ENCODE measurements around the gene FEV.

FEV gene

DNA sequence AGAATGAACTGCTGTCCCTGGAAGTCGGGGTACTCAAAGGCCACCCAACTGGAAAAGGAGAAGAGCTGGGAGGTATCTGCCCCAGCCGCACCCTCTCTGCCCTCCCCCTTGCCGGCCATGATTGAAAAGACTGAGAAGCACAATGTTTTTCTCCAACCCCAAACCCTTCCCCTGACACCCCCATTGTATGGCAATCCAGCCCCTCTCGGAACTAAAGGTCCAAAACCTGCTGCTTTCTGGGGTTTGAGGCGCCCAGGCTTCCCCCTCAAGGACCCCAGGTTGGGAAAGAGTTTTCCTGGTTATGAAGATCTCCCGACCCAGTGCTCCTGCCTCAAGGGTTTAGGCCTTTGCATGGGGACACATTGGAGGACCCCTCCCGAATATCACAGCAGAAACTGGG lies 7.2 kb upstream of the FEV start:
- no peak for DNase-seq

DNA sequence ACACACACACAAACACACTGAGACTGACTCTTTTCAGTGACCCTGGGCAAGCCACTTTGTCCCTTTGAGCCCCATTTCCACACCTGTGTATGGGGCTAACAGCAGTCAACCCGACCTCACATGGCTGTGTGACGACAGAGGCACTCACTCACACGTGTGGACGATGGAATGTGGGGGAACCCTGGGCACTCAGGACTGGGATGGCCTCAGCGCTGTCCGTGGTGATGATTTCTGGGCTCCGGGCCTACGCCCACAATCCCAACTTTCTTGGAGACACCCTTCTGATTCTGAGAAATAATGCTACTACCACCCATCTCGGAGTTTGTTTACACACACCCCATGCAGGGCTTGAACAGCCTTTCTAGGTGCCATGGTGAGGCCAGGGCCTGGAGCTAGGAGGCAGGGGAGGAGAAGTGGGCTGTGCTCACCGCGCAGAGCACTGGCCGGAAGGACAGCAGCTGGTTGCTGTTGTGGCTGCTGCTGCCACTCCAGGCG lies 6.7 kb upstream of the FEV start:
- no peak for DNase-seq

DNA sequence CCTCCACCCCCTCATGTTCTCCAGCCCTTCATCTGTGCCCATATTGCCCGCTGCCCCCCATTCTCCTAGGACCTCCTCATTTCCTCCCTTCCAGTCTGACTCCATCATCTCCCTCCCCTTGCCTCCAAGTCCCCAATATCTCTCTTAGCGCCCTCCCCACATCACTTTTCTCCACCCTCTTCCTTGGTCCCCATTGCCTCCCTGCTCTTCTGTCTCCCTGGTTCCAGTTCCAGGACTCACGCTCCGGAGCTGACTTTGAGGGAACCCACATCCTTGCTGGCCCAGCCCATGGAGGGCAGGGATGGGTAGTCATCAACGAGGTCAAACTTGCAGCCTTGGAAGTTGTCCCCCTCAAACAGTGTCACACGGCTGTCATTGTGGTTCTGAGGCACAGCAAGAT lies 5.6 kb upstream of the FEV start:
- no peak for DNase-seq

DNA sequence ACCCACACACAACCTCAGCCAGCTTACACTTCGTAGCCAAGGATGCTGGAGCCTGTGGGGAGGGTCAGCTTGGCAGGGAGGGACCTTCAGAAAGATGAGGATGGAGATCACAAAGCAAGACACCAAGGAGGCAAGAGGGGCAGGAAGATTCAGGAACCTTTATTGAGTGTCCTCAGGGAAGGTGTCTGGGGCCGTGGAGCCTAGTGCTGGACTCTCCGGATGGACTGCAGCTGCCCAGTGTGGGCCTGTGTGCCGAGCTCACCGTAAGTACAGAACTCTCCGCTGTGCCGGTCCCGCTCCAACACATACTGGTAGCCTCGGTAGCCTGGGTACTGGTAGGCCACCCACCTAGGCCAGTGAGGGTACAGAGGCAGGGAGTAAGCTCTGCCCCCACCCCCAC lies 5.1 kb upstream of the FEV start:
- DNase-seq: no peak

DNA sequence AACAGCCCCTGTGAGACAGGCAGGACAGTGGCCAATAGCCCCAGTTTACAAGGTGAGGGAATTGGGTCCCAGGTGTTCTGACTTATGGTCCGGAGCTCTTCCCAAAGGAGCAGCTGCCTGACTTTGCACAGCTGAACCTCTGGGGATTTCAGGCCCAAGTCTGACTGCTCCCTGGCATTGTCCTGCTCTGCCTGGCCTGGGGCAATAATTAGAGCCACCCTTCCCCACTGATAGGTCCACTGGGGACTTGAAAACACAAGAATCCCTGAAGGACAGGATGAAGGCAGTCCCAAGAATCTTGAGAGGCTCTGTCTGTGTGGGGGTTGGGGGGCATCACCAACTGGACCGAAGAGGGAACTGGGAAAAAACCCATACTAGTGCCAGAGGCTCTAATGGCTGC lies 3.7 kb upstream of the FEV start:
- no peak for DNase-seq

DNA sequence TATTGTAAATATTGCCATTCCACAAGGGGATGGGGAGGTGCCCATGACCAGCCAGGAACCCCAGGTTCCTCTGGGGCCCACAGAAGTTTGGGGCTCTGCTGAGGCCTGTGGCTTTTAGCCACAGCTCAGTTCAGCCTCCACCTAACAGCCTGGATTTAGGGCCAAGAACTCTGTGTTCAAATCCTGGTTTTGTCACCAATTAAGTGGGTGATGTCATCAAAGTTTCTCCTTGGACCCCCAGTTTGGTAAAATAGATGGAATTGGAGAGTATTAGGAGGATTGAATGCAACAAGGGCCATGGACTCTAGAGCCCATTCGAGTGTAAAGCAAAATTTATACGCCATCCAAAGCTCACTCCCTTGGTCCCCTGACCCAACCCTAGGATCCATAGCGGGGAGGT lies 3.2 kb upstream of the FEV start:
- DNase-seq: no peak

DNA sequence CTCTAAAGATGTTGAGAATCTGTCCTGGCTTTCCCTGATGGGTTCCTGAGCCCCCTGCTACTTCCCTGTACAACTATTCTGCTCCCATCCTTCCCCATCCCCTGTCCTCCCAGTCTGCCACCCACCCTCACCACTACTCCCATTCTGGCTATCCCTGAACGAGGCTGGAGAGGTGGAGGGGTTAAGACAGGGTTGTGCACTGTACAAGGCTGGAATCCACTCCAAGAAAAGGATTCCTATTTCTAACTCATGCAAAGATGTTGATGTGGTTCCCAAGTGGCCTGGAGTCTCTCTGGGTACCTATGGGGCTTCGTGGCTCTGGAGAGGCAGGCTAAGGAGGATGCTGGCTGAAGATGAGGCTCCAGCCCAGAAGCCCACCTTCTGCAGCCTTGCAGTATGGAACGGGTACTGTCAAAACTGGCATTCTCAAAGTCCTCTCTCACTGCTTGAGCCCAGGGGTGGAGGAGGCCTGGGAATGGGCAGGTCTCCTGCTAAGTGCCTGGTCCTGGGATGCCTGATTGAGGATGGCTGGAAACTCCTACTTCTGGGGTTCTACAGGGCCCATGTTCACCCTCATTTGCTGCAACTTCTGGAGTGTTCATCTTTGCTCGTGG lies 1.3 kb upstream of the FEV start:
- DNase-seq: no peak

DNA sequence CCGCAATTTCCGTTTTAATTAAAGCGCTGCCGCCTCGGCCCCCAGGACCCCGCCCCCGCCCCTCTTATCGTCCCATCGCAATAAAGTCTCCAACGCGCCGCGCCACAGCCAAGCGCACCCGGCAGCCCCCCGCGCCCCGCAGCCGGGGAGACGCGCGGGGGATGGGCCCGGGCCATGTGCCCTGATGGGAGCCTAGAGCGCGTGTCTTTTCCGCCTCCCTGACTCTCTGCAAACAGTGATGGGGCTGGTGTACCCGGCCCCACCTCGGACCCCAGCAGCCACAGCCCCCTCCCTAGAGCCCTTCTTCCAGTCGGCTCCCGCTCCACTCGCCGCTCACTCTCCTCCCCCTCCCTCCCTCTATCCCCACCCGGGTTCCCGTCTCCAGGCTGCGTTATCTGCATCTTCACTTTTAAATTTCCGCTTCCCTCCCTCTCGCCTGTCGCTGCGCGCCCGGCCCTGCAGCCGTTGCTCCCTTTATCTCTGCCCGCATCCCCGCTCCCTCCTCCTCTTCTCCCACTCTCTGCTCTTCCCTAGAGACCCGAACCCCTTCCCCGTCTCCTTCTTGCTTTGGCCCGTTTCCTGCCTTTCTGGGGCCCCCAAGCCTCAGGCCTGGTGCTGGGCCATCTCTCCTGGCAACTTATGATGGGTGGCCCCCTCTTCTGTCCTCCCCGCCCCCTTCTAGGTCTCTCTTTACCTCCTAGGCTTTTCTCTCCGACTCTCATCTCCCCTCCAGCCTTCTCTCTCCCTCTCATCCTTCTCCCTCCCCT lies 524 bp upstream of the FEV start:
- DNase-seq: no peak

DNA sequence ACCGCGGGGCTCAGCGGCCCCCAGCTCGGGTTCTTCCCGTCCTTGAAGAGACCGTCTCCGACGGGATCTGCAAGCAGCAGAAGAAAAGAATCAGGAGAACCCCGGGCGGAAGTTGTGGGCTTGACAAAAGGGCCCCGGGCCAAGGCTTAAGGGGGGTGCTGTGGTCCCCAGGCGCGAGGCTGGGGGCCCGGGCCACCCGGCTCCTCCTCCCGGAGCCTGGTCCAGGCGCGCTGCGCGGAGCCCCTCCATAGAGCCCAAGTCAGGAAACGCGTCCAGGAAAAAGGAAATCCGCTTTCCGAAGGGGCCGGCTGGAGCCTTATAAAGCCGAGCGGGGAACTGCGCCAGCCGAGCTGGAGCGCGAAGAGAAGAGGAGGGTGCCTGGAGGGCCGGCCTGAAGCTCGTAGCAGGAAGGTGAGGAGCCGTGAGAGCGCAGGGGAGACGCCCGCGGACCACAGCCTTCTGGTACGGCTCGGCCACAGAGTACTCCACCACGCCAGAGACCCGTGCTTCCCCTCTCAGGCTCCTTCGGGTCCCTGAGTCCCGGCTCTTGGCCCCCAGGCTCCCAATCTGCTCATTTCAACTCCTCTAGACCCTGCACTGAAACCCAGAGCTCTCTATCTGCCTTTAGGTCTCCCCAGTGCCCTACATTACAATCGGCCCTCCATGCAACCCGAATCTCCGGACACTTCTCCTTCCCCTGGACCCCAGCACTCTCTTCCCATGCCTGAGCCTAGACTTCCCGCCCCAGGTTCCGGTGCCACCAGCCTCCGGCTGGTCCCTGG lies 554 bp downstream of the FEV start:
- DNase-seq: no peak

DNA sequence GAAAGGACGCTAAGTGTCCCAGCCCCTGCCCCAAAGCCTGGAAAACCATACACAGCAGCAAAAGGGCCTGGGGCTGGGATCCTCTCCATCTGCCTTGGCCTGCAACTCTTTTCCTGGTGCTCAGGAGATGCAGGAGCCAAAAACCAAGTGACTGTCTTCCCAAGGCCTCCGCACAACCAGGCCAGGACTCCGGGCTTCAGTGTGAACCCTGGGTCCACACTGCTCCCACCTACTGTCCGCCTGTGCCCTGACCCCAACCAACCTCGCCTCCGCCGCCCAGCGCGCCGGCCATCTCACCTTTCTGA lies 1.1 kb downstream of the FEV start:
- no peak for DNase-seq

DNA sequence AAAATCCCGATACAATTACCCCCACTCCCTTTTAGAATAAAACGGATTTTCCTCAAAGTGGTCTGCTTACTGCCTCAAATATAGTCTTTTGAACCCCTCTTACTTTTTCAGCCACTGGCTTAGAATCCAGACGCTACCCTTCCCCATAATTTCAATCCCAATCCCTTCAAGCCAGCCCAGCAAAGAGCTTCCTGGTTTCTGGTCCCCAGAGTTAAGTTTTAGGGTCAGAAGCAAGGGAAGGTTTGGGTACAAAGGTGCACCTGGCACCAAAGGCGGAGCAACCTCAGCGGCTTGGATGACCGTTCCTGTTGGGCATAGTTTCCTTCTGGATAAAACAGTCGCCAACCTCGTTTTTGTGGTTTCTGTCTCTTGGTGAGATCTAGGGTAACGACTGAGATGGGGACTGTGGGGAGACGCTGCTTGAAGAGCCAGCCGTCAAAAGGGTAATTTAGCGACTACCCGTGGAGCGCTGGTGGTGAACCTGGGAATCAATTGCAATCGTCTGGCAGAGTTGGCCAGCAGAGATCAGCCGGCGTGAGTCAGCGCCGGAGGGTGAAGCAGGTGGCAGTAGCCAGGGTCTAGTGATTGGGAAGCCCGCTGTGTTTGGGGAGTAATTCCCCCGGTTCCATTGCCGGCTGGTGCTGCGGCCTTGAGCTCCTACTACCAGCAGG lies 1.6 kb downstream of the FEV start:
- no peak for DNase-seq

DNA sequence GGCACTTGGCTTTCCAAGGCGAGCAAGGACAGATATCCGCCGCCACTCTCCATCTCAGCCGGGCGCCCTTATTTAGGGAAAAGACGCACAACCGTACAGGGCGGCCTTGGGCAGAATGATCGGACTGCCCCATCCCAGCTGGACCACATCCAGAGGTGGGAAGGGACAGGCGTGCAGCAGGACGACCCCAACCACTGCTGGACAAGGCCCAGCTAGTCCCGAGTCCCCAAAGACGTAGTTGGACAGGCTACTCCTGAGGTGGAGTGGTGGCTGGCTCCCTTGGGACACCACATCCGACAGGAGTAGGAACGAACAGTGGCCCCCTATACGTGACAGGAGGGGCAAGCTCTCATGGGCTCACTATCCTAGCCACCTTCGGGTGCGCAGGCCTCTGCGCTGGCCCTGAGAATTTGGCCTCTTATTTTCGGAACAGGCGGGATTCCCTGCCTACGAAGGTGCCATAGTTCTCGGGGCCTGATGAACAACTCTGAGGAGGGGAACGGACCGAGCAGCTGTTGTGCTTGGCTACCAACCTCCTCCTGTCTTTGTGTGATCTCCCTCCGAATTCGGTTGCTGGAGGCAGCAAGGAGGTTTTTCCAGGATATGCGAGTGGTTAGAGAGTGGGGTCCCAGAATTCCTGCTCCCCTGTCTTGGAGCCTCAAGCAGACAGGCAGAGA lies 2.3 kb downstream of the FEV start:
- DNase-seq: no peak

DNA sequence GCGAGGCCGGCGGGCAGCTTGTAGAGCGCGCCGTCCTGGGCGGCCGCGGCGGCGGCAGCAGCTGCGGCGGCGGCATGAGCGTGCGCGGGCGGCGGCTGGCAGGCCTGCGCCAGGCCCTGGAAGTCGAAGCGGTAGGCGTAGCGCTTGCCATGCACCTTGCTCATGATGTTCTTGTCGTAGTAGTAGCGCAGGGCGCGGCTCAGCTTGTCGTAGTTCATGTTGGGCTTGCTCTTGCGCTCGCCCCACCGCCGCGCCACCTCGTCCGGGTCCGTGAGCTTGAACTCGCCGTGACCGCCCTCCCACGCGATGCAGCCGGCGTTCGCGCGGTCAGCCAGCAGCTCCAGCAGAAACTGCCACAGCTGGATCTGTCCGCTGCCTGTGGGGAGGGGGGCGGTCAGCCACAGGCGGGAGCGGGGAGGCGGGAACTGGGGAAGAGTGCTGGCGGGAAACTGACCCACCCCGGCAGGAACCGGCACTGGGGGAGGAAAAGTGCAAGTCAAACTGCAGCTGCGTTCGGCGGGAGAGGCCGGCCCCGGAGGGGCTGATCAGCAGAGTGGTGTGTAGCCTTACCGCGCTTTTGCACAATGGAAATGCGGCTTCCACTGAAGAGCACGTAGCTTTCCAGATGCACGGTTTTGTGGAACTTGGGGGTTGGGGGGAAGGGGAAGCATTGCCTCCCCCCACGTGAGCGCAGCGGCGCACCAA lies 3.0 kb downstream of the FEV start:
- DNase-seq: no peak

DNA sequence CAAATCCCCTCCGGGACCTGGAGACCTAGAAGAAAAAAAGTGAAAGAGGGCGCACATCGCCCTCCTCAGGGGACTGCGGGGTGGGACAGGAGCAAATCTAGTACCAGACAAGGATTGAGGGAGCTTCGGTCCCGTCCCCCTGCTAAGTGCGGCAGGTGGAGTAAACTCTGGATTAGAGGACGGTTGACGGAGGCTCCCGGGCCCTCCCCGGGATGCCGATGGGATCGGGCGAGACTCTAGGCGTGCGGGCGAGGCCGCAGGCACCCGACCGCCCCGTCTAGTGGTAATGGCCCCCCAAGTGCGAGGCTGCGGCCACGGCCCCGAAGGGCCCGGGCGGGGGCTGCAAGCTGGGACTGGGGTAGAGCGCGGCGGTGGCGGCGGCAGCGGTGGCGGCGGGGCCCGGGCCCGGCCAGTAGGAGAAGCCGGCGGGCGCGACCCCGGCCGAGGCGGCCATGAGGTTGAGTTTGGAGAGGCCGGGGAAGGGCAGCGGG lies 3.5 kb downstream of the FEV start:
- no peak for DNase-seq

DNA sequence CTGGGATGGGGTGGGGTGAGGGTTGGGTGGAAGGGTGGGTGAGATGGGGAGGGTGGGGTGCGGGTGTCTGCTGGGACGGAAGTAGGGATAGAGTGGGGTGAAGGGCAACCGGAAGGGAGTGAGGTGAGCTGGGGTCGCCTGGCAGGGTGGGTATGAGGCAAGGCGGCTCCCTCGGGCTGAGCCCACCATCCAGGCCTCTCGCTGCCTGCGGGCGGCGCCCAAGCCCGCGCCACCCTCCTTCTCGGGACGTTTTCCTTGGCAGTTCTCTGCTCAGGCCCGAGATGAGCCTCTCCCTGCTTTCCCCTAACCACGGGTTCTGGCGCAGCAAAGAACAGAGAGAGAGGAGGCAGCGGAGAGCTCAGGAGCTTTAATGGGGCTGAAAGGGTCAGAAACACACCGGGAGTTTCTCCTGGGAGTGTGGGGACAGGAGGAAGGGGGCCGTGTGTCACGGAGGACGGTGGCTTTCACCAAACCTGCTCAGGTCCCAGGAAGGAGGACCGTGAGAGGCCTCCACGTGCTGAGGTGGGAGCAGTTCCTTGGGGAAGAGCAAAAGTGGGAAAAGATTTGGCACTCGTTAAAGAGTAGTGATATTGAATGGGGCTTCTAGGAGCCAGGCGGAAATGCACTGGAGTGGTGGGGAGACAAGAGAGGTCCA lies 4.1 kb downstream of the FEV start:
- DNase-seq: no peak

DNA sequence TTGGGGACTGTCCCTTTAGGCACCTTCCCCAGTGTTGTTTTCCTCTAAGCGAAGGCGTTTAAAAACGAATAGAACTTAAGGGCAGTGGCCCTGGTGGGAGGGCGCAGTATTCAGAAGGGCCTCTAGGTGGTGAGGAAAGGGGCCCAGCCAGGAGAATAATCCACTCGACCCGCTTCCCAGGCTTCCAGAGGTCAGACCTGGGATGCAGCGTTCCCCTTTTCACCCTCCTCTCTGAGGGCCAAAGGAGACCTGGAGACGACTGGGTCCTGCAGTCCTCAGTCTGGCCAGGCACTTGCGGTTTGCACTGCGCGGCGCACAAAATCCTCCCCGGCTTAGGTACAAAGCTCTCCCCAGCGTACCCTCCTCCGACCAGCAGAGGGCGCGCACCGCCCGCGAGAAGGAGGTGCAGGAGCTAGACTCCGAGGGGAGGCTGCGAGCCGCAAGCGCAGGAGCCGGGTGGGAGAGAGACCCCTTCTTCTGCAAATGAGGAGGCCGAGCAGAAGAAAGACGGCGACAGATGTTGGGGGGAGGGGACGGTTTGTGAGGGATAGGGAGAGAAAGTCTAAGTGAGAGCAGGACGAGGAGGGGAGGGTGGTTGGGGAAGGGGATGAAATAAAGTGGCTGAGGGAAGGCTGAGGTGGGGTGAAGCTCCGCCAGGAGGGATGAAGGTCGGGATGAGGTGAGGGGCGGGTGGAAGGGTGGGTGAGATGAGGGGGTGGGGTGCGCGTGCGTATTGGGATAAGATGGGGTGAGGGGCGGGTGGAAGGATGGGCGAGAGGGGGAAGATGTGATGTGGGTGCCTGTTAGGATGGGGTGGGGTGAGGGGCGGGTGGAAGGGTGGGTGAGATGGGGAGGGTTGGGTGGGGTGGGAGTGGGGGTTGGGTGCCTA lies 4.9 kb downstream of the FEV start:
- DNase-seq: peak; percentile 92

DNA sequence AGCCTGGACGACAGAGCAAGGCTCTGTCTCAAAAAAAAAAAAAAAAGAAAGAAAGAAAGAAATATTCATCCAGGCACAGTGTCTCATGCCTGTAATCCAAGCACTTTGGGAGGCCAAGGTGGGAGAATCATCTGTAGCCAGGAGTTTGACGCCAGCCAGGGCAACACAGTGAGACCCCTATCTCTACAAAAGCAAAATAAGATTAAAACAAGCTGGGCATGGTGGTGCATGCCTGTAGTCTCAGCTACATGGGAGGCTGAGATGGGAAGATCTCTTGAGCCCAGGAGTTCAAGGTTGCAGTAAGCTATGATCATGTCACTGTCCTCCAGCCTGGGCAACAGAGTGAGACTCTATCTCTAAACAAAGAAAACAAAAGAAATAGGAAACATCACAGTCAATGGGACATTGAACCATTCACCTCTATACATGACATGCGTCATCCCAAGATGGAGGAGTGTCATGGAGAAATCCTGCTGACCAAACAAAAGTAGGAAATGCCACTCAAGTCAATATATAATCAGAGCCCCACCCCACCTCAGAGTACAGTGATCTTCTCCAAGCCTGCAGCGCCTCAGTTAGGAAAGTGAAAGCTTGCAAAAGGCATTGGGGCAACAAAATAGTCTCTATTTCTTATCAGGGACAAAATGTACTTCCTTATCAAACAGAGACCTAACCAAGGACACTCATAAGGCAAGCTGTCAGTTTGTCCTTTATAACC lies 9.8 kb downstream of the FEV start:
- no peak for DNase-seq

DNA sequence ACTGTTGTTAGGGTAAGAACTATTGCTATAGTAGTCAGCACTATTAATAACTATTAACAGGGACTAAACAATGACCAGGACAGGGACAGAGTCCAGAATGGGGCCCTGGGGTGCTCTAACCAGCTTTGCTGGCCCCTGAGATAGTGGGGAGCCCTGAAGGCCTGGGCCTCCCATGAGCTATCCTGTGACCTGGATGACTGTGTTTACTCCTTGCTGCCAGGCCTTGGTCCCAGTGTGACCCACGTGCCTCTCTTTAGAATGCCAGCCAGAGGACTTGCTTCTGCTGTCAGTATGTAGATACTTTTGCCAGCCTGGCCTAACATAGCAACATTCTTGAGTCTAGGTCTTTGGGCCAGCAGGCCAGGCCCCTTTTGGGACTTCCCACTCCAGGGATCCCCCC lies 14.1 kb downstream of the FEV start:
- no peak for DNase-seq

DNA sequence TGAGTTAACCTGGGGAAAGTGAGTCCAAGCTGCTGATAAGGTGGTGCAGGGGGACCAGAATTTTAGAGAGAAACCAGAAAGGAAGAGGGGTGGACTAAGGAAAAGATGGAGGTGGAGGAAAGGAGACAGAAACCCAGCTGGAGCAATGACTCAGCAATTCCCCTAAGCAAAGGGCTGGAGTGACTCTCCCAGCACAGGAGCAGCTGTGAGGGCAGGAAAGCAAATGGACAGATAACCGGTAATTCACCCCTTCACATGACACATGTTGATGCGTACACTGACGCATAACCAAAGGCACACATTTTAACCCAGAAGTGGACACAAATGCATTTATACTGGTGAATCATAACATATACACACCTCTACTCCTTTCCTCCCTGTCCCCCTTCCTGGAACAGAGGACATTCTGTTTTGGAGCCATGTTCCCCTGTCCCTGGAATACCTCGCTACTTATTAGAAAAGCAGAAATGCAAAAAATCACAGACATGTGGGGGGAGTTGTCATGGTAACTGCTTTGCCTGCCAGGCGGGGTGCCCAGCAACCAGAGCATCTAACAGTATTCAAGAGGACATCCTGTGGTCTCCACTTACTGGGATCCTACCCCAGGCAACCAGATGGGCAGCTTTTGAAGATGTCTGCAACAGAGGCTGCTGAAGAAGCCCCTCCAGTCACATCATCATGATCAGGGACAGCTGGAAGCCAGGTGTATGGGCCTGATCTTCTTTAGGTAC lies 20.8 kb downstream of the FEV start:
- DNase-seq: peak; percentile 10
